Brain microvascular endothelial cell (primary cell): Measurements from ENCODE around the gene EMC10.

Source experiments
- DNase-seq: peaks from one replicate; pipeline ENCODE4 v3.0.0-alpha.2; 2020
- H3K27ac ChIP-seq: fragments of 250-450 bp; sonication (Bioruptor Pico); 2 replicates; pipeline ENCODE4 v1.5.1; 2020; ENCODE audit warnings: mild to moderate bottlenecking, moderate library complexity
- H3K27me3 ChIP-seq: fragments of 250-450 bp; sonication (Bioruptor Pico); replicated peaks from 2 replicates; pipeline ENCODE4 v1.5.1; 2020; ENCODE audit warnings: mild to moderate bottlenecking
- H3K36me3 ChIP-seq: fragments of 250-450 bp; sonication (Bioruptor Pico); replicated peaks from 2 replicates; pipeline ENCODE4 v1.5.1; 2020; ENCODE audit warnings: mild to moderate bottlenecking
- H3K4me3 ChIP-seq: 2 replicates; pipeline ENCODE4 v1.5.1; 2011; ENCODE audit warnings: low read depth, mild to moderate bottlenecking, control low read depth, low read length, moderate library complexity
- CTCF ChIP-seq: IDR thresholded peaks from 2 replicates; pipeline ENCODE4 v1.5.1; 2011; ENCODE audit warnings: low read depth, mild to moderate bottlenecking, moderate library complexity, low read length, control low read depth, inconsistent platforms; ENCODE audit errors: missing control alignments
- in situ Hi-C: cut with HindIII; loops from 2 replicates; pipeline ENCODE4 v1.10.0; 2017; ENCODE audit warnings: low sequenced_read_pairs, low pct_ligation_motif_present

Gene EMC10

GRCh38 chr19:50531171-50531612 is 54.9 kb downstream of the EMC10 start:
- Histone ChIP-seq H3K27ac (no peak overlapping the region), H3K36me3 (no peaks in the 10 kb centered on the region), H3K4me3 (no peak overlapping the region), H3K27me3 (no peaks in the 10 kb centered on the region)
- no peak for TF ChIP-seq CTCF
- DNase-seq = no peak
- in situ Hi-C loops = no loop called here

- no peak overlapping the region for H3K27ac ChIP-seq
- no peak for DNase-seq
- H3K4me3 ChIP-seq = no peak overlapping the region
- in situ Hi-C loops = no loop called here
- H3K36me3 ChIP-seq = no peaks in the 10 kb centered on the region
- H3K27me3 ChIP-seq = no peaks in the 10 kb centered on the region
- no peak for TF ChIP-seq CTCF
Observed at GRCh38 chr19:50532952-50533351, 56.6 kb downstream of the EMC10 start.

GRCh38 chr19:50534478-50534877 is 58.2 kb downstream of the EMC10 start:
- Histone ChIP-seq H3K27me3 (no peaks in the 10 kb centered on the region), H3K4me3 (no peak overlapping the region), H3K27ac (no peak overlapping the region), H3K36me3 (no peaks in the 10 kb centered on the region)
- DNase-seq = no peak
- no peak for TF ChIP-seq CTCF
- in situ Hi-C loops = no loop called here

- no peak for TF ChIP-seq CTCF
- Histone ChIP-seq H3K4me3 (no peak overlapping the region), H3K27me3 (no peaks in the 10 kb centered on the region), H3K27ac (no peak overlapping the region), H3K36me3 (no peaks in the 10 kb centered on the region)
- no peak for DNase-seq
- in situ Hi-C loops = no loop called here
Observed at GRCh38 chr19:50535672-50536187, 59.4 kb downstream of the EMC10 start.

GRCh38 chr19:50536662-50537305 is 60.5 kb downstream of the EMC10 start:
- DNase-seq = no peak
- no peak overlapping the region for H3K27ac ChIP-seq
- in situ Hi-C loops = no loop called here
- H3K36me3 ChIP-seq = no peaks in the 10 kb centered on the region
- TF ChIP-seq CTCF = peak; percentile 5
- no peak overlapping the region for H3K4me3 ChIP-seq
- peaks cover 2% of the 10 kb centered on the region for H3K27me3 ChIP-seq

- Histone ChIP-seq H3K36me3 (no peaks in the 10 kb centered on the region), H3K4me3 (no peak overlapping the region), H3K27ac (no peak overlapping the region), H3K27me3 (peaks cover 2% of the 10 kb centered on the region)
- TF ChIP-seq CTCF = no peak
- in situ Hi-C loops = no loop called here
- no peak for DNase-seq
Observed at GRCh38 chr19:50537306-50537685, 61.0 kb downstream of the EMC10 start.
